ENCODE data around the gene NT5DC3.

The NT5DC3 gene

GRCh38 chr12:103850429-103850828 lies 9.4 kb upstream of the NT5DC3 start:
- no peak for DNase-seq
- Histone ChIP-seq H3K9ac (ENCODE audit: low read length) (no peak overlapping the region), H3K4me3 (ENCODE audit: low read length) (no peak overlapping the region)

GRCh38 chr12:103848917-103849491 lies 8.0 kb upstream of the NT5DC3 start:
- H3K27me3 ChIP-seq (replicated peaks; ENCODE audit: insufficient read depth, low read length), result no peaks in the 10 kb centered on the region
- peaks cover 19% of the 10 kb centered on the region; the same call in 1 of the 2 replicates for H3K4me1 ChIP-seq (ENCODE audit: low read length)
- no peak overlapping the region for H3K27ac ChIP-seq (ENCODE audit: low read length)
- H2AFZ ChIP-seq (ENCODE audit: low read length), result no peak overlapping the region
- no peaks in the 10 kb centered on the region for H4K20me1 ChIP-seq (ENCODE audit: insufficient read depth, low read length)
- no peak overlapping the region for H3K9ac ChIP-seq (ENCODE audit: low read length)
- H3F3A ChIP-seq (ENCODE audit: insufficient read depth, low read length), result no peaks in the 10 kb centered on the region
- H3K4me2 ChIP-seq (ENCODE audit: low read depth, low read length), result no peak overlapping the region
- no peaks in the 10 kb centered on the region for H3K9me3 ChIP-seq (replicated peaks; ENCODE audit: insufficient read depth, low read length)
- H3K79me2 ChIP-seq (ENCODE audit: low read length), result no peaks in the 10 kb centered on the region
- DNase-seq, result no peak
- H3K36me3 ChIP-seq (replicated peaks; ENCODE audit: insufficient read depth, low read length), result no peaks in the 10 kb centered on the region
- H3K9me2 ChIP-seq (replicated peaks; ENCODE audit: insufficient read depth, low read length), result no peaks in the 10 kb centered on the region
- H3K4me3 ChIP-seq (ENCODE audit: low read length), result no peak overlapping the region
- no peak for TF ChIP-seq EZH2 (optimal IDR thresholded peaks at IDR 0.05; ENCODE audit: low read depth, low read length)
- no peak for TF ChIP-seq CTCF (IDR thresholded peaks at IDR 0.05; ENCODE audit: low read length)
- TF ChIP-seq EZH2phosphoT487 (IDR thresholded peaks at IDR 0.05; ENCODE audit: low read length), result no peak

More at GRCh38 chr12:103850429-103850828, 9.4 kb upstream of the NT5DC3 start:
- Histone ChIP-seq H2AFZ (ENCODE audit: low read length) (0 out of 2 replicates have a peak overlapping the region, but pooled peaks have one; percentile 21), H3F3A (ENCODE audit: insufficient read depth, low read length) (no peaks in the 10 kb centered on the region), H3K9me3 (replicated peaks; ENCODE audit: insufficient read depth, low read length) (no peaks in the 10 kb centered on the region), H3K4me1 (ENCODE audit: low read length) (peaks cover 19% of the 10 kb centered on the region; the same call in 1 of the 2 replicates), H4K20me1 (ENCODE audit: insufficient read depth, low read length) (no peaks in the 10 kb centered on the region), H3K36me3 (replicated peaks; ENCODE audit: insufficient read depth, low read length) (no peaks in the 10 kb centered on the region), H3K4me2 (ENCODE audit: low read depth, low read length) (peak overlapping the region; percentile 16; the same call in 1 of the 2 replicates), H3K9me2 (replicated peaks; ENCODE audit: insufficient read depth, low read length) (no peaks in the 10 kb centered on the region), H3K27ac (ENCODE audit: low read length) (no peak overlapping the region), H3K27me3 (replicated peaks; ENCODE audit: insufficient read depth, low read length) (no peaks in the 10 kb centered on the region), H3K79me2 (ENCODE audit: low read length) (no peaks in the 10 kb centered on the region)
- TF ChIP-seq CTCF (IDR thresholded peaks at IDR 0.05; ENCODE audit: low read length) (no peak), EZH2phosphoT487 (IDR thresholded peaks at IDR 0.05; ENCODE audit: low read length) (no peak), EZH2 (optimal IDR thresholded peaks at IDR 0.05; ENCODE audit: low read depth, low read length) (no peak)

- no peak for DNase-seq
- Histone ChIP-seq H3K27me3 (replicated peaks; ENCODE audit: insufficient read depth, low read length) (no peaks in the 10 kb centered on the region), H3K9me2 (replicated peaks; ENCODE audit: insufficient read depth, low read length) (no peaks in the 10 kb centered on the region), H3K79me2 (ENCODE audit: low read length) (no peaks in the 10 kb centered on the region), H2AFZ (ENCODE audit: low read length) (no peak overlapping the region), H3F3A (ENCODE audit: insufficient read depth, low read length) (no peaks in the 10 kb centered on the region), H3K27ac (ENCODE audit: low read length) (no peak overlapping the region), H4K20me1 (ENCODE audit: insufficient read depth, low read length) (no peaks in the 10 kb centered on the region), H3K4me1 (ENCODE audit: low read length) (peaks cover 19% of the 10 kb centered on the region; the same call in 1 of the 2 replicates), H3K36me3 (replicated peaks; ENCODE audit: insufficient read depth, low read length) (no peaks in the 10 kb centered on the region), H3K4me3 (ENCODE audit: low read length) (no peak overlapping the region), H3K9ac (ENCODE audit: low read length) (no peak overlapping the region), H3K9me3 (replicated peaks; ENCODE audit: insufficient read depth, low read length) (no peaks in the 10 kb centered on the region), H3K4me2 (ENCODE audit: low read depth, low read length) (no peak overlapping the region)
- TF ChIP-seq EZH2phosphoT487 (IDR thresholded peaks at IDR 0.05; ENCODE audit: low read length) (no peak), CTCF (IDR thresholded peaks at IDR 0.05; ENCODE audit: low read length) (no peak), EZH2 (optimal IDR thresholded peaks at IDR 0.05; ENCODE audit: low read depth, low read length) (no peak)
Observed at GRCh38 chr12:103848143-103848542, 7.1 kb upstream of the NT5DC3 start.

Data from MM.1S (cell line).